NCI-H345 treated with DMSO at 0.1 percent for 48 hours (cell line): ENCODE data around the gene PPM1D.
"Not testable (repeated sequence)": the region's sequence is repeated elsewhere in the genome, so short reads cannot be mapped to it uniquely, and the experiment has no call there.

Source experiments
- DNase-seq: peaks from one replicate; lab custom pipeline; 2025; ENCODE audit not compliant: unreplicated experiment; lab: John Stamatoyannopoulos, UW

The PPM1D gene

GRCh38 chr17:60599620-60600489, at the start of gene PPM1D:
Gene PPM1D, plus strand, starts transcription at chr17:60600193. Its CDS starts 222 bp downstream, at chr17:60600415.
- peak; percentile 97 for DNase-seq

DNA sequence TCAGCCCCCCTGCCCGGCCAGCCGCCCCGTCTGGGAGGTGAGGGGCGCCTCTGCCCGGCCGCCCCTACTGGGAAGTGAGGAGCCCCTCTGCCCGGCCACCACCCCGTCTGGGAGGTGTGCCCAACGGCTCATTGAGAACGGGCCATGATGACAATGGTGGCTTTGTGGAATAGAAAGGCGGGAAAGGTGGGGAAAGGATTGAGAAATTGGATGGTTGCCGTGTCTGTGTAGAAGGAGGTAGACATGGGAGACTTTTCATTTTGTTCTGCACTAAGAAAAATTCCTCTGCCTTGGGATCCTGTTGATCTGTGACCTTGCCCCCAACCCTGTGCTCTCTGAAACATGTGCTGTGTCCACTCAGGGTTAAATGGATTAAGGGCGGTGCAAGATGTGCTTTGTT, 47.7 kb upstream of the PPM1D start:
- not testable (repeated sequence) for DNase-seq

DNA sequence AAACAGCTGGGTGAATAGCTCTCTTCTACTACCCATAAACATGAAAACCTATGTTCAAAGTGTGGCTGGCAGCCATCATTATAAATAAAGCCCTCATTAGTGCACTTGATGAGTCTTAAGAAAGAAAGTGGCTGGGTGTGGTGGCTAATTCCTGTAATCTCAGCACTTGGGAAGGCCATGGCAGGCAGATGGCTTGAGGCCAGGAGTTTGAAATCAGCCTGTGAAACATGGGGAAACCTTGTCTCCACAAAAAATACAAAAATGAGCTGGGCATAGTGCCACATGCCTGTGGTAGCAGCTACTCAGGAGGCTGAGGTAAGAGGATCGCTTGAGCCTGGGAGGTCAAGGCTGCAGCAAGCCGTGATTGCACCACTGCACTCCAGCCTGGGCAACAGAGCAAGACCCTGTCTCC, 45.6 kb upstream of the PPM1D start:
- DNase-seq, result no peak

DNA sequence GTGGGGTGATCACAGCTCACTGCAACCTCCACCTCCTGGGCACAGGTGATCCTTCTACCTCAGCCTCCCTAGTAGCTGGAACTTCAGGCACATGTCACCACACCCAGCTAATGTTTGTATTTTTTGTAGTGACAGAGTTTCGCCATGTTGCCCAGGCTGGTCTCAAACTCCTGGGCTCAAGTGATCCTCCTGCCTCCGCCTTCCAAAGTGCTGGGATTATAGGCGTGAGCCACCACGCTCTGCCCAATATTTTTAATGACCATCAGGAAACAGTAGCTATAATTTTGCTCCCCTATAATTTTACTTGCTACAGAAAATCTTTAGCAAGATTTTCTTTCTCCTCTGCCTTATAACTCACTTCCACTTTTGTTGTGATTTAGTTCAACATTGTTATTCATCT, 44.2 kb upstream of the PPM1D start:
- DNase-seq, result no peak

- DNase-seq, result no peak
These were observed 42.2 kb upstream of the PPM1D start for GRCh38 chr17:60557805-60558204.

- DNase-seq, result no peak
These were observed 40.4 kb upstream of the PPM1D start for GRCh38 chr17:60559659-60559994.

DNA sequence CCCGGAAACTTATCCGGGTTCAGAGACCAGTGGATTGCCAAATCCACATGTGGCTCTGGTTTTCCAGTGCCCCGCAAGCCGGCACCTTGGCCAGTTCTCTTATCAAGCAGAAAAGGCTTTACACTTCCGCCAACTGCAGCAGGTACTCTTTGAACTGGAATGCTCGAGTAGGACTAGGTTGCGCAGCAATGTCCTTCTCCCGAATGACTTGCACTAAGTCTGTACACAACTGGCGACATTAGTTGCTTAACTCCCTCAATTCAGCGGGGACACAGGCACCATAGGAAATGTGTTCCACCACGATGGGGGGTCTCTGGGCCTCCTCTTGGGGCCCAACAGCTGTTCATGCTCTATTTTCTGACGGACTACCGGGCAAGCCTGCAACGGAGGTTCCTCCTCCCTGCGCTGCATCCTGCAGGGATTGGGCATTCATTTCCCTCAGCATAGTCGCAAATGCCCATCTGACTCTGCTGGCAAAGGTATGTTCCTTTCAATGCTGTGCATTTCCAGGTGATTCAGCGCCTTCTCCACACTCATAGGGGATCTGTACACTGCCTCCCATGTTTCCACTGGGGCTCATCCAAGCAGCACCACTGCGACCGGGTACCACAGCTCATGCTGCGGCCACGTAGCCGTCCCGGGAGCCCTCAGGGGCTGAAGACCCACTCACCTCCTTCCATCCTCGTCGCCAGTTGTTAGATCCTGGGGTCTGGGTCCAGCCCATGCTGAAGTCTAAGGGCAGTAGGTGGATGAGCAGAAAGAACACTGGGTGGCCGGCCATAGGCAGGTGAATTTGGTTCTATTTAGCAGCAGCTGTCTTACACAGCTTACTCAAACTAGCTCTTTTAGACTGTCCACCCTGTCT, 39.8 kb upstream of the PPM1D start:
- DNase-seq, result no peak

- DNase-seq, result no peak
These were observed 39.1 kb upstream of the PPM1D start for GRCh38 chr17:60560860-60561257.

DNA sequence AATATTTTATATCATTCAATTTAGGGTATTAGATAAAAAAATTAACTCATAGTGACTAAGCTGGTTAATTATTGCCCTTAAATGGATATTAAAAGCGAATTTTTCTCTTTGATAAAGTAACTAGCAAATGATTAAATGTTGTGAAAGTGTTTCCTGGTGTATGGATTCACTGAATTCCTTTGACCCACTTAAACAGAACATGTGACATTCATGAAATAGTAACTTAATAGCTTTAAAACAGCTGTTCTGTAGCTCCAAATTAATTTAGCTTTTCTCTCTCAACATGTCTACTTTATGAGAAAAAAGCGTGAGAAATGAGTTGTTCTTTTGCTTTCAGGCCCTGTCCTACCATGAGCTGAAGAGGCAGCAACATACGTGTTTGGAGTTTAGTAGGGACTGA, 37.6 kb upstream of the PPM1D start:
- DNase-seq, result no peak

DNA sequence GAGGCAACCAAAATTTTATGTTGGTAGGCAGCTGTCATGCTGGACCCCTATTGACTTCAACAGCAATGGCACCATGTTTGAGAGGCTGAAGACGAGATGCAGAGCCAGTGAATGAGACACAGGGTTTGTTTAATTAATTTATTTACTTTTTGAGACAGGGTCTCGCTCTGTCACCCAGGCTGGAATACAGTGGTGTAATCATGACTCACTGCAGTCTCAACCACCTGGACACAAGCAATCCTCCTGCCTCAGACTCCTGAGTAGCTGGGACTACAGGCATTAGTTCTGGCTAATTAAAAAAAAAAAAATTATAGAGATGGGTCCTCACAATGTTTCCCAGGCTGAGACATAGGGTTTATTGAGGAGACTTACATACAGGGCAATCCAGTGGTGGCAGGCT, 36.2 kb upstream of the PPM1D start:
- no peak for DNase-seq

DNA sequence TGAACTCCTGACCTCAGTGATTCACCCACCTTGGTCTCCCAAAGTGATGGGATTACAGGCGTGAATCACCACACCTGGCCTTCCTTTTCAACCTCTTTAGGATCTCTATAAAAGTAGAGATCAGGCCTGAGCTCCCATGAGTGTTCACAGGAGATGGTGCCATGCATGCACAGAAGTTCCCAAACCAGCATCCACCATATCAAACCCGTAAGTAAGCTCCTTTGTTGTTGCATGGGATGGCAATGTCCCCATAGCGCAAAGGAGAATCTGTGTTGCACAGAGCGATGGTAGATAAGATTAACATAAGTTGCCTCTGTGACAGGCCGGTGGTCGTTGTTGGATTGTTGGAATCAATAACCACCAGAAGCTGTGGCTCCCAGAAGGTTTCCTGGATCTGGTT, 34.8 kb upstream of the PPM1D start:
- DNase-seq, result no peak

GRCh38 chr17:60573236-60574051, 26.5 kb upstream of the PPM1D start:
- DNase-seq, result no peak

DNA sequence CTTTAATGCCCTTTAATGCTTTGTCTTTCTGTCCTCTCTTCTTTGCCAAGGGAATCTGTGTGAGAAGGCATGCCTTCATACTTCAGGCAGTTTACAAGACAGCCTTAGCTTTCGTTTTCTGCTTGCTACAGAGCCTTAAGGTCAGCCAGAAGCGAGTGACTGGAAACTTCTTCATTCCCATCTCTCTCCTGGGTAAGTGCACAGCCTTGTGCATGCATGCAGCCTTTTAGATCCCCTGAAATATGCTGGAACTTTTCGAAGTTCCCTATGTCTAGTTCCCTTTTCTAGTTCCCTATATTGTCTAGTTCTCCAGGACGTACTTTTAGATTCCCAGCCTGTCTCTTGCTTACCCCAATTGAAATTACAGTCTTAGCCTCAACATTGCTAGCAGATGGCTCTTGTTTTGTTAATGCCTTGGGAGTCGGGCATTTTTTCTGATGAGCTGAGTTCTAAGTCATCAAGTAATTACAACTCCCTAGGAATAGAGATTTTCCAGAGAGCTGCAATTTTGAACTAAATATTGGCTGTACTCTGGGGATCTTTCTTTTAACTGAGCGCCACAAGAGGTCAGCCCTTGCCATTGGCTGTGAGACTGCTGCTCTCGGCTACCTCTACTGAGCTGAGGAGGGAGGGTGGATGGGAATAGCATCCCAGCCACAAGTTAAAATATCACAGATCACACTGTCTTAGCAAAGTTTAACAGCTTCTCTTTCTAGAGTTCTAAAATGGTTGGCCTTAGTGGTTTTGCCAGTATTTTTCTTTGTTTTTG, 22.7 kb upstream of the PPM1D start:
- DNase-seq, result no peak

GRCh38 chr17:60579090-60579489, 20.9 kb upstream of the PPM1D start:
- no peak for DNase-seq

DNA sequence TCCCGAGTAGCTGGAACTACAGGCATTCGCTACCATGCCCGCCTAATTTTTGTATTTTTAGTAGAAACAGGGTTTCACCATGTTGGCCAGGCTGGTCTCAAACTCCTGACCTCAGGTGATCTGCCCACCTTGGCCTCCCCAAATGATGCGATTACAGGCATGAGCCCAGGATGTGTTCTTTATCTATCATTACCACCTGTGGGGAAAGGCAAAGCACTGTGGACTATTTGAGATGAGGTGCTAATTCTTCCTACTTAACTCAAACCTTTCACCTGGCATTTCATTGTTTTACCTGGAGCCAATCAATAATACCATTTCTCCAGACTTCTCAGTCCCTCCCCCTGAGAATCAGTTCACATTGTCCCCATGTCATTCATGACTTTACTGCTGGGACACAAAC, 20.4 kb upstream of the PPM1D start:
- DNase-seq, result no peak

- no peak for DNase-seq
These were observed 17.0 kb upstream of the PPM1D start for GRCh38 chr17:60583008-60583407.

GRCh38 chr17:60585887-60586286, 14.1 kb upstream of the PPM1D start:
- DNase-seq, result no peak

GRCh38 chr17:60586288-60586974, 13.6 kb upstream of the PPM1D start:
- no peak for DNase-seq

- DNase-seq, result no peak
These were observed 9.9 kb upstream of the PPM1D start for GRCh38 chr17:60590070-60590469.

DNA sequence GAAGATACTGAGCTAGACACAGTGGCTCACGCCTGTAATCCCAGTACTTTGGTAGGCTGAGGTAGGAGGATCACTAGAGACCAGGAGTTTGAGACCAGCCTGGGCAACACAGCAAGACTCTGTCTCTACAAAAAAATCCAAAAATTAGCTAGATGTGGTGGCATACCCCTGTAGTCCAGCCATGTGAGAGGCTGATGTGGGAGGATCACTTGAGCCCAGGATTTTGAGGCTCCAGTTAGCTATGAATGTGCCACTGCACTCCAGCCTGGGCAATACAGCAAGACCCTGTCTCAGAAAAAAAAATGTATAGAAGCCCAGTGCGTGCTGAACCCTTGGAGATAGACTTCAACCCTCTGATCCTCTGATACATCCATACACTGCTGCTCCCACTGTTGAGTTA, 7.2 kb upstream of the PPM1D start:
- no peak for DNase-seq
